ENCODE results near the gene ZBED4. TPM values are rescaled to one million over a fixed set of nuclear protein-coding genes. Genes with fewer than 3 reads are reported as not detected.

ZBED4 gene
- total RNA-seq, 4 donors from 2014 or later, result 10.0 to 21.6 (median 11.4) TPM

GRCh38 chr22:49903322-49904039 lies 49.8 kb downstream of the ZBED4 start:
- TF ChIP-seq CTCF (IDR thresholded peaks at IDR 0.05), result no peak
- no peak for ATAC-seq (ENCODE audit: low FRiP score)
- DNase-seq (ENCODE audit: low spot score), result no peak

- ATAC-seq (ENCODE audit: low FRiP score) (no peak), DNase-seq (ENCODE audit: low spot score) (no peak)
- no peak for TF ChIP-seq CTCF (IDR thresholded peaks at IDR 0.05)
Observed at GRCh38 chr22:49904040-49904369, 50.4 kb downstream of the ZBED4 start.

GRCh38 chr22:49905465-49905864 lies 51.8 kb downstream of the ZBED4 start:
- no peak for DNase-seq (ENCODE audit: low spot score)
- no peak for TF ChIP-seq CTCF (IDR thresholded peaks at IDR 0.05)
- no peak for ATAC-seq (ENCODE audit: low FRiP score)

GRCh38 chr22:49906071-49906798 lies 52.6 kb downstream of the ZBED4 start:
- TF ChIP-seq CTCF (IDR thresholded peaks at IDR 0.05), result no peak
- ATAC-seq (ENCODE audit: low FRiP score), result no peak
- no peak for DNase-seq (ENCODE audit: low spot score)

- TF ChIP-seq CTCF (IDR thresholded peaks at IDR 0.05), result no peak
- ATAC-seq (ENCODE audit: low FRiP score) (no peak), DNase-seq (ENCODE audit: low spot score) (no peak)
Observed at GRCh38 chr22:49906799-49907290, 53.2 kb downstream of the ZBED4 start.

- TF ChIP-seq CTCF (IDR thresholded peaks at IDR 0.05), result no peak
- DNase-seq (ENCODE audit: low spot score) (no peak), ATAC-seq (ENCODE audit: low FRiP score) (no peak)
Observed at GRCh38 chr22:49907807-49908206, 54.2 kb downstream of the ZBED4 start.
